Body of pancreas (tissue), 4 donors: ENCODE data around the gene RAB7A. TPM values are rescaled to one million over a fixed set of nuclear protein-coding genes. Genes with fewer than 3 reads are reported as not detected.
"Not testable (repeated sequence)": the region's sequence is repeated elsewhere in the genome, so short reads cannot be mapped to it uniquely, and the experiment has no call there.

Experiments used
- ATAC-seq: fragments of 150-250 bp; one replicate; pipeline ENCODE4 v1.9.1; 2016
- DNase-seq, 4 donors: peaks; one replicate each; pipeline ENCODE4 v3.0.0-alpha.2; 2019
- H3K27ac ChIP-seq, 4 donors: fragments of 200-600 bp; sonication (generic); 1 replicate in 3 of 4; 2 replicates in 1 of 4; pipeline versions ENCODE4 v1.5.1 to v1.6.1; 2016 to 2019; ENCODE audit warnings: mild to moderate bottlenecking in 1 of 4, mixed read lengths in 1 of 4, moderate library complexity in 1 of 4
- H3K27me3 ChIP-seq, 2 donors: fragments of 200-600 bp; sonication (generic); one replicate each; pipeline ENCODE4 v1.6.0; 2016; ENCODE audit warnings: mild to moderate bottlenecking in 1 of 2
- H3K36me3 ChIP-seq, 2 donors: fragments of 200-600 bp; sonication (generic); replicated peaks in 1 of 2; 2 replicates each; pipeline ENCODE4 v1.5.1; 2016; ENCODE audit warnings: low read depth in 2 of 2; ENCODE audit not compliant: insufficient read depth in 1 of 2
- H3K4me1 ChIP-seq: fragments of 200-600 bp; sonication (generic); one replicate; pipeline ENCODE4 v1.6.0; 2016
- H3K4me3 ChIP-seq, 2 donors: fragments of 200-600 bp; sonication (generic); 1 replicate in 1 of 2; 2 replicates in 1 of 2; pipeline ENCODE4 v1.5.1; 2016 to 2019
- H3K9me3 ChIP-seq, 3 donors: fragments of 200-600 bp; sonication (generic); 1 replicate in 2 of 3; 2 replicates in 1 of 3; pipeline ENCODE4 v1.5.1; 2016
- POLR2A ChIP-seq, 3 donors: fragments of 450-650 bp; IDR thresholded peaks; one replicate each; pipeline ENCODE4 v1.6.1; 2016; ENCODE audit warnings: antibody characterized with exemption in 3 of 3, mild to moderate bottlenecking in 2 of 3
- WGBS, 2 donors: methylation state at CpG; one replicate each; pipeline ENCODE4 v1.1.5; 2017; 5-methylcytosine and 5-hydroxymethylcytosine counted together
- intact Hi-C: fragments of 100-400 bp; cut with DNase I; formaldehyde crosslinking; loops from one replicate; pipeline ENCODE4 v1.15.1; 2023
- total RNA-seq, 2 donors: library from RNA; depleted of rRNA; stranded (reverse); fragments of >200 nt; gene quantifications; one replicate each; pipeline ENCODE4 v1.1.0, GENCODE V29; 2016
- TF ChIP-seq, protein P1 (sequence below), 7 experiments: fragments of 450-650 bp in 4 of 7; fragments of 200-600 bp in 3 of 7; sonication (generic) in 3 of 7; IDR thresholded peaks; one replicate each; pipeline ENCODE4 v1.5.1; 2016 to 2019; ENCODE audit warnings: antibody characterized with exemption in 7 of 7

The RAB7A gene
- total RNA-seq, 2 donors from 2014 or later, result 45.7 to 64.9 TPM

DNA sequence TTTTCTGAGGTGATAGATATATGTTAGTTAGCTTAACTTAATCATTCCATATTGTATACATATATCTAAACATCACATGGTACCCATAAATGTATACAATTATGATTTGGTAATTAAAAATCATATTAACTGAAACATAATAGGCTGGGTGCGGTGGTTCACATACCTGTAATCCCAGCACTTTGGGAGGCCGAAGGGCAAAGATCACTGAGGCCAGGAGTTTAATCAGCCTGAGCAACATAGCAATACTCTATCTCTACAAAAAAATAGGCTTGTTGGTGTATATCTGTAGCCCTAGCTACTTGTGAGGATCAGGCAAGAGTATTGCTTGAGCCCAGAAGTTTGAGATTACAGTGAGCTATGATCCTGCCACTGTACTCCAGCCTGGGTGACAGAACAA, 20.9 kb downstream of the RAB7A start:
- DNase-seq (no peak), ATAC-seq (no peak)
- Histone ChIP-seq H3K4me3 (no peak overlapping the region), H3K36me3 (no peaks in the 10 kb centered on the region), H3K27me3 (no peaks in the 10 kb centered on the region), H3K9me3 (no peaks in the 10 kb centered on the region), H3K4me1 (no peaks in the 10 kb centered on the region), H3K27ac (no peak overlapping the region)
- 95 to 97% methylated on average over 2 of the region's 2 CpGs for WGBS, 2 donors
- intact Hi-C loops, result no loop called here
- TF ChIP-seq POLR2A (IDR thresholded peaks at IDR 0.05), result no peak
- TF ChIP-seq, protein P1, sequence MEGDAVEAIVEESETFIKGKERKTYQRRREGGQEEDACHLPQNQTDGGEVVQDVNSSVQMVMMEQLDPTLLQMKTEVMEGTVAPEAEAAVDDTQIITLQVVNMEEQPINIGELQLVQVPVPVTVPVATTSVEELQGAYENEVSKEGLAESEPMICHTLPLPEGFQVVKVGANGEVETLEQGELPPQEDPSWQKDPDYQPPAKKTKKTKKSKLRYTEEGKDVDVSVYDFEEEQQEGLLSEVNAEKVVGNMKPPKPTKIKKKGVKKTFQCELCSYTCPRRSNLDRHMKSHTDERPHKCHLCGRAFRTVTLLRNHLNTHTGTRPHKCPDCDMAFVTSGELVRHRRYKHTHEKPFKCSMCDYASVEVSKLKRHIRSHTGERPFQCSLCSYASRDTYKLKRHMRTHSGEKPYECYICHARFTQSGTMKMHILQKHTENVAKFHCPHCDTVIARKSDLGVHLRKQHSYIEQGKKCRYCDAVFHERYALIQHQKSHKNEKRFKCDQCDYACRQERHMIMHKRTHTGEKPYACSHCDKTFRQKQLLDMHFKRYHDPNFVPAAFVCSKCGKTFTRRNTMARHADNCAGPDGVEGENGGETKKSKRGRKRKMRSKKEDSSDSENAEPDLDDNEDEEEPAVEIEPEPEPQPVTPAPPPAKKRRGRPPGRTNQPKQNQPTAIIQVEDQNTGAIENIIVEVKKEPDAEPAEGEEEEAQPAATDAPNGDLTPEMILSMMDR (IDR thresholded peaks at IDR 0.05), result no peak

DNA sequence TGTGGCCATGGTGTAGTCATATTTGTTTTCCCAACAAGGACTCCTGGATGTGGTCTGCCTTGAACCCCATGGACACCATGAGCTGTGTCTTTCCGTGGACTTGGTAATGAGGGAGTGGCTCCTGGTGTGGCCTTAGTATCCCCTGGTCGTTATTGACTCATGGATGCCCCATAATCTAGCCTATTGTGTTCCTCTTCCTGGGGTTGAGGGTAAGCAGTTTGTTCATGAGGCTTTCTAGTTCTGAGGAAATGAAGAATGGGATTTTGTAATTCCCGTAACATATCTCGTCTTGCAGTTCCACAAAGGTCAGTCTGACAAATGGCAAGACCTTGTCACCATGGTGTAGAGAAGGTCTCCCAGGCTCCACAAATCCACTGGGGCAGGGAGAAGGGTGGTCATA, 22.6 kb downstream of the RAB7A start:
- DNase-seq, result no peak

DNA sequence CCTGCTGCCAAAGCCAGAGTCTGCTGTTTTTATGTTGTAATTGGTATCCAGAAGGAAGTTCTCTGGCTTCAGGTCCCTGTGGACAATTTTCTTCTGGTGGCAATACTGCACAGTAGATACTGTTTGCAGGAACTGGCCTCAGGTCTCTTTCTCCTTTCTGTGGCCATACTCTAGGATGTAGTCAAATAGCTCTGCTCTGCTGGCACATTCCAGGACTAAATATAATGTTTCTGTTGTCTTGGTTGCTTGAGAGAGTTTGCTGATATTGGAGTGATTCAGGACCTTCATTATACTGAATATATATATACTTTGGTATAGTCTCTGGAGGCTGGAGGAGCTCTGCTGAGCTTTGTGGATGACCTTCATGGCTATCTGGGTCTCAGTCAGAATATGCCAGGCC, 23.1 kb downstream of the RAB7A start:
- no peaks in the 10 kb centered on the region for H3K9me3 ChIP-seq

More for the DNA sequence above, 22.6 kb downstream of the RAB7A start:
- intact Hi-C loops, result no loop called here
- H3K27ac ChIP-seq, result no peak overlapping the region
- WGBS, 2 donors, result 70 to 100% methylated on average over 3 to 4 of the region's 4 CpGs
- no peaks in the 10 kb centered on the region for H3K4me1 ChIP-seq
- no peak overlapping the region for H3K4me3 ChIP-seq
- ATAC-seq, result no peak
- H3K36me3 ChIP-seq, result no peaks in the 10 kb centered on the region
- TF ChIP-seq, protein P1 (IDR thresholded peaks at IDR 0.05), result no peak
- no peak for TF ChIP-seq POLR2A (IDR thresholded peaks at IDR 0.05)
- H3K9me3 ChIP-seq, result no peaks in the 10 kb centered on the region
- H3K27me3 ChIP-seq, result no peaks in the 10 kb centered on the region

DNA sequence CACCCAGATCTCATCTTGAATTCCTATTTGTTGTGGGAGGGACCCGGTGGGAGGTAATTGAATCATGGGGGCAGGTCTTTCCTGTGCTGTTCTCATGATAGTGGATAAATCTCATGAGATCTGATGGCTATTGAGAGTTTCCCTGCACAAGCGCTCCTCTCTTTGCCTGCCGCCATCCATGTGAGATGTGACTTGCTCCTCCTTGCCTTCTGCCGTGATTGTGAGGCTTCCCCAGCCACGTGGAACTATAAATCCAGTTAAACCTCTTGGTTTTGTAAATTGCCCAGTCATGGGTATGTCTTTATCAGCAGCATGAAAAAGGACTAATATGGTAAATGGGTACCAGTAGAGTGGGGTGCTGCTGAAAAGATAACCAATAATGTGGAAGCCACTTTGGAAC, 23.6 kb downstream of the RAB7A start:
- H3K4me1 ChIP-seq, H3K9me3 ChIP-seq, H3K27me3 ChIP-seq, intact Hi-C loops, ATAC-seq, DNase-seq, H3K27ac ChIP-seq, H3K36me3 ChIP-seq, H3K4me3 ChIP-seq: not testable (repeated sequence)
- WGBS, 2 donors, result 78 to 95% methylated on average over 5 of the region's 5 CpGs

More for the DNA sequence above, 23.1 kb downstream of the RAB7A start:
- H3K27me3 ChIP-seq, result no peaks in the 10 kb centered on the region
- H3K4me1 ChIP-seq, result no peaks in the 10 kb centered on the region
- no peak overlapping the region for H3K27ac ChIP-seq
- no peak for DNase-seq
- H3K36me3 ChIP-seq, result no peaks in the 10 kb centered on the region
- H3K4me3 ChIP-seq, result no peak overlapping the region
- intact Hi-C loops, result no loop called here
- ATAC-seq, result no peak
- TF ChIP-seq, protein P1 (IDR thresholded peaks at IDR 0.05), result no peak
- no peak for TF ChIP-seq POLR2A (IDR thresholded peaks at IDR 0.05)

DNA sequence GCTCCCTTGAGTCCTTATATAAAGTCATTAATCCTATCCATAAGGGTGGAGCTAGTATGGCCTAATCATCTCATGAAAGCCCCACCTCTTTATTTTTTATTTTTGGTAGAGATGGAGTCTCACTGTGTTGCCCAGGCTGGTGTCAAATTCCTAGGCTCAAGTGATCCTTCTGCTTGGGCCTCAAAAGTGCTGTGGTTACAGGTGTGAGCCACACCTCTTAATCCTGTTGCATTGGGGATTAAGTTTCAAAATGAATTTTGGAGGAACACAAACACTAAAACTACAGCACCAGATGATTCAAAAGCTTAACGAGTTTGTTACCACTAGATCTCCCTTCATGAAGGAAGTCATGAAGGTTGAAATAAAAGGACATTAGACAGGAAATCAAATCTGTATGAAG, 27.7 kb downstream of the RAB7A start:
- ATAC-seq (no peak), DNase-seq (no peak)
- H3K36me3 ChIP-seq, result no peaks in the 10 kb centered on the region
- no peaks in the 10 kb centered on the region for H3K4me1 ChIP-seq
- no peaks in the 10 kb centered on the region for H3K27me3 ChIP-seq
- WGBS, 2 donors, result 78 to 80% methylated on average over 1 of the region's 1 CpG
- intact Hi-C loops, result no loop called here
- TF ChIP-seq POLR2A (IDR thresholded peaks at IDR 0.05), result no peak
- TF ChIP-seq, protein P1 (IDR thresholded peaks at IDR 0.05), result no peak
- H3K27ac ChIP-seq, result no peak overlapping the region
- no peaks in the 10 kb centered on the region for H3K9me3 ChIP-seq
- no peak overlapping the region for H3K4me3 ChIP-seq
